HG03039 (cell line): ENCODE results near the gene LDHAL6A.

Experiments
- ATAC-seq: cut with Tn5 transposase; IDR thresholded peaks from one replicate; pipeline ENCODE4 v1.9.1; 2021; ENCODE audit warnings: mild to moderate bottlenecking, moderate library complexity; ENCODE audit not compliant: unreplicated experiment

The LDHAL6A gene

GRCh38 chr11:18490319-18490718 is 34.7 kb downstream of the LDHAL6A start:
- ATAC-seq = no peak

- no peak for ATAC-seq
These were observed 35.3 kb downstream of the LDHAL6A start for GRCh38 chr11:18490736-18491485.

GRCh38 chr11:18491924-18492323 is 36.3 kb downstream of the LDHAL6A start:
- ATAC-seq = no peak

- ATAC-seq = no peak
These were observed 37.2 kb downstream of the LDHAL6A start for GRCh38 chr11:18492888-18493287.

- no peak for ATAC-seq
These were observed 37.7 kb downstream of the LDHAL6A start for GRCh38 chr11:18493310-18493709.

GRCh38 chr11:18495271-18495670 is 39.6 kb downstream of the LDHAL6A start:
- ATAC-seq = no peak

GRCh38 chr11:18495703-18496102 is 40.0 kb downstream of the LDHAL6A start:
- no peak for ATAC-seq

- no peak for ATAC-seq
These were observed 42.4 kb downstream of the LDHAL6A start for GRCh38 chr11:18498039-18498438.

- no peak for ATAC-seq
These were observed 46.0 kb downstream of the LDHAL6A start for GRCh38 chr11:18501629-18502028.

GRCh38 chr11:18502352-18502751 is 46.7 kb downstream of the LDHAL6A start:
- ATAC-seq = no peak

- no peak for ATAC-seq
These were observed 65.5 kb downstream of the LDHAL6A start for GRCh38 chr11:18521122-18521521.

- no peak for ATAC-seq
These were observed 66.7 kb downstream of the LDHAL6A start for GRCh38 chr11:18522388-18522787.

GRCh38 chr11:18523084-18523483 is 67.4 kb downstream of the LDHAL6A start:
- ATAC-seq = no peak

GRCh38 chr11:18524248-18524647 is 68.6 kb downstream of the LDHAL6A start:
- ATAC-seq = no peak

GRCh38 chr11:18526130-18526520 is 70.5 kb downstream of the LDHAL6A start:
- no peak for ATAC-seq

GRCh38 chr11:18526521-18527296 is 71.1 kb downstream of the LDHAL6A start, which contains the start of gene TSG101:
Gene TSG101, minus strand, starts transcription at chr11:18526942. Its CDS starts 126 bp downstream, at chr11:18526816.
- ATAC-seq = peak; percentile 97

GRCh38 chr11:18527512-18527911 is 71.9 kb downstream of the LDHAL6A start:
- no peak for ATAC-seq
